GM21381 (cell line): ENCODE measurements around the gene GRIN1.

Experiments
- ATAC-seq: cut with Tn5 transposase; IDR thresholded peaks from one replicate; pipeline ENCODE4 v1.9.1; 2021; ENCODE audit warnings: mild to moderate bottlenecking, moderate library complexity; ENCODE audit not compliant: unreplicated experiment

The GRIN1 gene

GRCh38 chr9:137161558-137162486 is 22.9 kb downstream of the GRIN1 start:
- ATAC-seq = no peak

DNA sequence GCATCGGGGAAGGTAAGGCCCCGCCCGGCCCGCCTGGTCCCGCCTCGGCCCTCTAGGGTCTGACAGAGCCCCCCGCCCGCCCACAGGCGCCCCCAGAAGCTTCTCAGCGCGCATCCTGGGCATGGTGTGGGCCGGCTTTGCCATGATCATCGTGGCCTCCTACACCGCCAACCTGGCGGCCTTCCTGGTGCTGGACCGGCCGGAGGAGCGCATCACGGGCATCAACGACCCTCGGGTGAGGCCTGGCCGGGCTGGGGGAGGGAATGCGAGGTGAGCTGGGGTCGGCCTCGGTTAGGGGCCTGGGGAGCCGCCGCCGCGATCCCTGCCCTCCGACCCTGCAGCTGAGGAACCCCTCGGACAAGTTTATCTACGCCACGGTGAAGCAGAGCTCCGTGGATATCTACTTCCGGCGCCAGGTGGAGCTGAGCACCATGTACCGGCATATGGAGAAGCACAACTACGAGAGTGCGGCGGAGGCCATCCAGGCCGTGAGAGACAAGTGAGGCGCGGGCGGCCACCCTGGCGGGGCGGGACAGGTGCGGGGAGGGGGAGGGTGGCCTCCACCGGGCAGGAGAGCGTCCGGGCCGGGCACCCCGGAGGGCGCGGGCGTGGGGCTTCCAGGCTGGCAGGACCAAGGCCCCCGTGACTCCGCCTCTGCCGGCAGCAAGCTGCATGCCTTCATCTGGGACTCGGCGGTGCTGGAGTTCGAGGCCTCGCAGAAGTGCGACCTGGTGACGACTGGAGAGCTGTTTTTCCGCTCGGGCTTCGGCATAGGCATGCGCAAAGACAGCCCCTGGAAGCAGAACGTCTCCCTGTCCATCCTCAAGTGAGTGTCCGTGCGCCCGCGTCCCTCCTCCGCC is 23.8 kb downstream of the GRIN1 start:
- ATAC-seq = no peak

GRCh38 chr9:137163365-137163715 is 24.4 kb downstream of the GRIN1 start:
- no peak for ATAC-seq

DNA sequence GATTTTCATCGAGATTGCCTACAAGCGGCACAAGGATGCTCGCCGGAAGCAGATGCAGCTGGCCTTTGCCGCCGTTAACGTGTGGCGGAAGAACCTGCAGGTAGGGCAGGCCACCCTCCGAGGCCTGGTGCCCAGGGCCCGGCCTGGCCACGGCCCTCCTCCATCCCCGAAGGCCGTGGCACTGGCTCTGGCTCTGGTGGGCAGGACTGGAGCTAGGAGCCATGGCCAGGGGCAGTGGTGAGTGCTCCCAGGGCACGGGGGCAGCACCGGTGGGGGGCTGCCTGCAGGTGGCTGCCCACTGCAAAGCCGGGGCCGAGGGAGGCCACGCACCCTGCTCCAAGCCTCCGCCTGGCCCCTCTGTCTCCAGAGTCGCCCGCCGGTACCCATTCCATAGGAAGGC is 24.9 kb downstream of the GRIN1 start:
- ATAC-seq = no peak

DNA sequence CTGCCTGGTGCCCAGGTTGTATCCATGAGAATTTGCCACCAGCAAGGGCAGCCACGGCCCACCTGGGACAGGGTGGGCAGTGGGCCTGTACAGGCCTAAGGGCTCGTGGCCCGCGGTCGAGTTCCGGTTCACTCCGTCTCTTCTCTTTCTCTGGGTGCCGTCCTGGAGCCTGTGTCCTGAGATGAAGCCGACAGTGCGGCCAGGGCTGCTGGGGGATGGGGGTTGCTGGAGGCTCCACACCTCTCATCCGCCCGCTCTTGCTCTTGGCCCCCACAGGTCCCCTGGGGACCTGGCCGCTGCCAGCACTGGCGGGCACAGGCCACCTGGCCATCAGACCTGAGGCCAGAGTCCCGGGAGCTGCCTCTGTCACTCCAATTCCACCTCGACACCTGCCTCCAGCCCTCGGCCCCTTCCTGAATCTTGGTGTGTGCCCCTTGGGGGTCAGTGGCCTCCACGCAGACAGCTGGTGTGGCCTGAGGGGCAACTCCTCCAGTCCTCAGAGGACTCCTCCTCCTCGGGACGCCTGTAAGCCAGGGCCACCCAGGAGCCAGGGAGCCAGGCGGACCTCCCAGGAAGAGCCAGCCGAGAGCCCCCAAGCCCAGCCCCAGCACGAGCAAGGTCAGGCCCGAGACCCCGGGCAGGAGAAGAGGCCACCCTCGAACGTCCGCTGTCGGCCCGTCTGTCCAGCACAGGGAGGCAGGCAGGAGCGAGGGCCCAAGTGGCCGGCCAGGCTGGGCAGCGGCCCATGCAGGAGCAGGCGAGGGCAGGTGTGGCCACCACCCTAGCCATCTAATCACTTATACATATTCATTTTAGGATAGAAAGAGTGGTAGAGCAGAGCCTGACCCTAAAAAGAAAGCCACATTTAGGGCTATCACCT is 25.7 kb downstream of the GRIN1 start:
- no peak for ATAC-seq

GRCh38 chr9:137165250-137165836 is 26.4 kb downstream of the GRIN1 start:
- no peak for ATAC-seq

DNA sequence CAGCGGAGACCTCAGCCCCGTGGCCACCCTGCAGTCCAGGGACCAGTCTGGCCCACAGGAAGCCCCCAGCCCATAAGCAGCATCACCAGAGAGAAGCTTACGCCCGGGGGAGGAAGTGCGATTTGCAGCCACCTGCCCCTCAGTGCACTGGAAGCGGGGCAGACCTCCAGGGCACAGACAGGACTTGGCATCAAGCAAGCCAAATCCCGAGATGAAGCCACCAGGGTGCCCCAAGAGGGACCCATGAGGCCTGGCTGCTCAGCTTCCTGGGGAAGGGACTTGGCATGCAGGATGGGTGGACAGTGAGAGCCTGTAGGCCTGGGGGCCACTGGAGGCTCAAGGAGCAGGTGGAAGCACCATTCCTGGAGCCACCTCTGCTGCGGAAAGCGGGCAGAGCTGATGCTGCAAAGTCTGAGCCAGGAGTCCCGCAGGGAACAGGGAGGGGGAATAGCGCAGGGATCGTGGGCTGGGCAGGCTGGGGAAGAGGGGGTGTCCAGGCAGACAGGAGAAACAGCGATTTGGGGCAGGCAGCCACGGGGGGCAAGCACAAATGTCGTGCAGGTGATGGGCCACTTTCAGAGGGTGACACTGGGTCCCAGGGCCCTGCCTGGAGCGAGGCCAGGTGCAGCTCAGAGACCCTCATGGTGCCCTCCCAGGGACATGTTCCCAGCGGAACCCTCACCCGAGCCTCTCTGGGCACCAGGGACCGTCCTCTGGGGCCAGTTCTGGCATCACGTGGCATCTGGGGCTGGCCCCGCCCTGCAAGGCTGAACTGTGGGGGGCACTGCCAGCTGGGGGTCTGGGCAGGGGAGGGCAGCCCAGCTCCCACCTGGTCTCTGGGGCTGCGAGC is 27.7 kb downstream of the GRIN1 start:
- ATAC-seq = no peak

DNA sequence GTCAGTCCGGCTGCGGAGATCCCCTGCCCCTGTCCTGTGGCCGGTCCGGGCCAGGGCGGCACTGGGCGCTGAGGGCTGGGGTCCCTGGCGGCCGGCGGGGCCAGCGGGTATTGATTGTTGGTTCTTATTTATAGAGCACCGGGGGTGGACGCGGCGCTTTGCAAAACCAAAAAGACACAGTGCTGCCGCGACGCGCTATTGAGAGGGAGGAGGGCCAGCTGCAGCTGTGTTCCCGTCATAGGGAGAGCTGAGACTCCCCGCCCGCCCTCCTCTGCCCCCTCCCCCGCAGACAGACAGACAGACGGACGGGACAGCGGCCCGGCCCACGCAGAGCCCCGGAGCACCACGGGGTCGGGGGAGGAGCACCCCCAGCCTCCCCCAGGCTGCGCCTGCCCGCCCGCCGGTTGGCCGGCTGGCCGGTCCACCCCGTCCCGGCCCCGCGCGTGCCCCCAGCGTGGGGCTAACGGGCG is 28.4 kb downstream of the GRIN1 start:
- no peak for ATAC-seq

DNA sequence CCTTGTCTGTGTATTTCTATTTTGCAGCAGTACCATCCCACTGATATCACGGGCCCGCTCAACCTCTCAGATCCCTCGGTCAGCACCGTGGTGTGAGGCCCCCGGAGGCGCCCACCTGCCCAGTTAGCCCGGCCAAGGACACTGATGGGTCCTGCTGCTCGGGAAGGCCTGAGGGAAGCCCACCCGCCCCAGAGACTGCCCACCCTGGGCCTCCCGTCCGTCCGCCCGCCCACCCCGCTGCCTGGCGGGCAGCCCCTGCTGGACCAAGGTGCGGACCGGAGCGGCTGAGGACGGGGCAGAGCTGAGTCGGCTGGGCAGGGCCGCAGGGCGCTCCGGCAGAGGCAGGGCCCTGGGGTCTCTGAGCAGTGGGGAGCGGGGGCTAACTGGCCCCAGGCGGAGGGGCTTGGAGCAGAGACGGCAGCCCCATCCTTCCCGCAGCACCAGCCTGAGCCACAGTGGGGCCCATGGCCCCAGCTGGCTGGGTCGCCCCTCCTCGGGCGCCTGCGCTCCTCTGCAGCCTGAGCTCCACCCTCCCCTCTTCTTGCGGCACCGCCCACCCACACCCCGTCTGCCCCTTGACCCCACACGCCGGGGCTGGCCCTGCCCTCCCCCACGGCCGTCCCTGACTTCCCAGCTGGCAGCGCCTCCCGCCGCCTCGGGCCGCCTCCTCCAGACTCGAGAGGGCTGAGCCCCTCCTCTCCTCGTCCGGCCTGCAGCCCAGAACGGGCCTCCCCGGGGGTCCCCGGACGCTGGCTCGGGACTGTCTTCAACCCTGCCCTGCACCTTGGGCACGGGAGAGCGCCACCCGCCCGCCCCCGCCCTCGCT is 29.0 kb downstream of the GRIN1 start:
- no peak for ATAC-seq

DNA sequence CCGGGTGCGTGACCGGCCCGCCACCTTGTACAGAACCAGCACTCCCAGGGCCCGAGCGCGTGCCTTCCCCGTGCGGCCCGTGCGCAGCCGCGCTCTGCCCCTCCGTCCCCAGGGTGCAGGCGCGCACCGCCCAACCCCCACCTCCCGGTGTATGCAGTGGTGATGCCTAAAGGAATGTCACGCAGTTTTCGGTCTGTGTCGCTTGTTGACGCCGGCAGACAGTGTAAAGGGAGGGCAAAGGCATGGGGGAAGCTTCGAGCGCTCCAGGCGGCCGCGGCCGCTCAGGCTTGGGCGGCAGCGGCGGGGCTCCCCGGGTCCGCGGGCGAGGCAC is 29.6 kb downstream of the GRIN1 start:
- ATAC-seq = no peak

- ATAC-seq = no peak
These were observed 30.2 kb downstream of the GRIN1 start for GRCh38 chr9:137168904-137169856.

- ATAC-seq = no peak
These were observed 31.0 kb downstream of the GRIN1 start, which contains the start of gene LRRC26 for GRCh38 chr9:137169896-137170358. Gene LRRC26 (minus strand): TSS chr9:137170051. CDS start chr9:137169943, 108 bp downstream.

DNA sequence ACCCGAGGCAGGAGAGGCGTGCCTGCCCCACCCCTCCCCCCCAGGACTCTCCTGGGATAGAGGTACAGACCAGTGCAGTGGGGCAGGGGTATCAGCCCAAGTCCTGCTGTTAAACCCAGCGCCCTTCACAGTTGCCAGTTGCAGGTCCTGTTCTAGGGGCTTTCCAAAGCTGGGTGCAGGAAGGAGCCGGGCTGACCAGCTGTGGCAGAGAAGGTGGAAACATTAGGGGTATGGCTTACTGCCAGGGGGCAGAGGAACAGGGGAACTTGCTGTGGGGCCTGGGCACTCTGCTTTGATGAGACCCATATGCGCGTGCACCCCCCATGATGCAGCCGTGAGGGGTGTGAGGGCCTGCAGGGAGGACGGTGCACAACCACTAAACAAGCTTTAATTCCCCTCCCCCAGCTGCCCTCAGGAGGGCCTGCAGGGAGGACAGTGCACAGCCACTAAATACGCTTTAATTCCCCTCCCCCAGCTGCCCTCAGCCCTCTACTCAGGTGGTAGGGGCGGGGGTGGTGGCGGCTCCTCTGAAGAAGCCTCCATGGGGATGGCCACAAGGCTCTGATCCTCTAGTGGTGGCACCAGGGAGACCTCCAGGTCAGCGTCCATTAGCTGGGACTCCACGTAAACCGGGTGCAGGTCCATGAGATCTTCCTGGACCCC is 31.7 kb downstream of the GRIN1 start:
- no peak for ATAC-seq

- ATAC-seq = no peak
These were observed 32.4 kb downstream of the GRIN1 start for GRCh38 chr9:137171149-137171900.

DNA sequence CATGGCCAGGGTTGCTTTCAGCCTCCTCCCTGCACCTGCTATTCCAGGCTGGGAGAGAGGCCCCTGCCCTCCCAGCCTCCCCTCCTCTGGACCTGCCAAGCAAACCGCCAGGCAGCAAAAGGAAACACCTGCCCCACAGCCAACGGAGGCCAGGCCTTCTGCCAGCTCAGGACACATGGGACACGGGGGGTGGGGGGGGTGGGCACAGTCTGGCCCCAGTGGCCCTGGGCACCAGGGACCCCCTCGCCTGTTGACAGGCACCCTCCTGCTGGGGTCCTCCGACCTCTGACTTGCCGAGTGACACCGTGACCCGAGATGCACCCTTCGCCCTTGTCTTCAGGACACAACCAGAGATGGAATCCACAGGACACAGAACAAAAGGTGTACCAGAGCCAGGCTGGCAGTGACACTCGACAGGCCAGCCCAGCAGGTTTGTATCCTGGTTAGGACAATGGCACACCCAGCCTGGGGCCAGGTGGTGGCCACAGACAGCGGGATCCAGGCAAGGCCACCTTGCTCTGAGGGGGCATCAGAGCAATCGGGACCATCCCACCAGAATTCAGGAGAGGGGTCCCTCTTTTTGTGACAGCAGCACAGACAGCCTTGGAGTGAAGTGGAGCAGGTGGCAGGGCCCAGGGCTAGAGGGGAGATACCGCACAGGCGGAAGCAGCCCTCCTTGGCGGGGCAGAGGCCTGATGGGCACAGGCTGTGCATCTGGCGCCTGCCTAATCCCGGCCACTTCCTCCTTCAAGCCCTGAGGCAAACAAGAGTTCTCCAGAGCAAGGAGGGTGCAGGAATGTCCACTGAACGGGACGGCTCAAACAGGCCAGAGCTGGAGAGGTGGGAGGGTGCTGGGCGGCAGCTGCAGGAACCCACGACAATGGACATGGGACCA is 34.2 kb downstream of the GRIN1 start:
- ATAC-seq = no peak
